HG03280 (cell line): ENCODE data around the gene GOLGA8F.
"Not testable (repeated sequence)": the region's sequence is repeated elsewhere in the genome, so short reads cannot be mapped to it uniquely, and the experiment has no call there.

ENCODE experiments used
- ATAC-seq: cut with Tn5 transposase; IDR thresholded peaks from one replicate; pipeline ENCODE4 v1.9.1; 2021; ENCODE audit warnings: mild to moderate bottlenecking, moderate library complexity; ENCODE audit not compliant: unreplicated experiment

GOLGA8F gene

GRCh38 chr15:28378364-28378763 lies at the start of gene GOLGA8F:
Gene GOLGA8F (plus strand): TSS chr15:28378664. CDS start chr15:28378762, 98 bp downstream.
- not testable (repeated sequence) for ATAC-seq

- ATAC-seq = not testable (repeated sequence)
These were observed 20.5 kb upstream of the GOLGA8F start, which contains the start of gene GOLGA6L24 for GRCh38 chr15:28357984-28358383. Gene GOLGA6L24 (minus strand): TSS chr15:28358084. CDS start chr15:28358023, 61 bp downstream.

GRCh38 chr15:28365502-28365901 lies 13.0 kb upstream of the GOLGA8F start:
- not testable (repeated sequence) for ATAC-seq

GRCh38 chr15:28380053-28380452 lies 1.6 kb downstream of the GOLGA8F start:
- not testable (repeated sequence) for ATAC-seq

- not testable (repeated sequence) for ATAC-seq
These were observed 17.6 kb downstream of the GOLGA8F start for GRCh38 chr15:28396022-28396421.

GRCh38 chr15:28402774-28403435 lies 24.4 kb downstream of the GOLGA8F start:
- not testable (repeated sequence) for ATAC-seq

GRCh38 chr15:28420470-28420869 lies 42.0 kb downstream of the GOLGA8F start:
- ATAC-seq = not testable (repeated sequence)

GRCh38 chr15:28435594-28435993 lies 57.1 kb downstream of the GOLGA8F start:
- not testable (repeated sequence) for ATAC-seq
